Measurements from ENCODE around the gene MTHFSD.

The MTHFSD gene

GRCh38 chr16:86581458-86581857, 26.4 kb upstream of the MTHFSD start:
- no peak for DNase-seq

GRCh38 chr16:86580791-86581170, 25.7 kb upstream of the MTHFSD start:
- no peak for DNase-seq

- no peak for DNase-seq
Observed at GRCh38 chr16:86580063-86580790, 25.2 kb upstream of the MTHFSD start.

- no peak for DNase-seq
Observed at GRCh38 chr16:86579268-86580062, 24.4 kb upstream of the MTHFSD start.

- no peak for DNase-seq
Observed at GRCh38 chr16:86578611-86579267, 23.7 kb upstream of the MTHFSD start.

- no peak for DNase-seq
Observed at GRCh38 chr16:86578061-86578599, 23.1 kb upstream of the MTHFSD start, which contains the start of gene FOXL1. Gene FOXL1 (plus strand): TSS chr16:86578549. CDS start chr16:86578724, 175 bp downstream.

- no peak for DNase-seq
Observed at GRCh38 chr16:86577314-86577971, 22.4 kb upstream of the MTHFSD start.

- DNase-seq: no peak
Observed at GRCh38 chr16:86576591-86577313, 21.7 kb upstream of the MTHFSD start.

GRCh38 chr16:86575754-86576557, 20.9 kb upstream of the MTHFSD start:
- peak; percentile 43 for DNase-seq

GRCh38 chr16:86575095-86575685, 20.2 kb upstream of the MTHFSD start:
- no peak for DNase-seq

GRCh38 chr16:86574646-86575045, 19.6 kb upstream of the MTHFSD start:
- no peak for DNase-seq

GRCh38 chr16:86573646-86574508, 18.8 kb upstream of the MTHFSD start:
- DNase-seq: no peak

GRCh38 chr16:86573215-86573614, 18.2 kb upstream of the MTHFSD start:
- no peak for DNase-seq

GRCh38 chr16:86572606-86573005, 17.6 kb upstream of the MTHFSD start:
- DNase-seq: no peak

- DNase-seq: no peak
Observed at GRCh38 chr16:86572041-86572521, 17.0 kb upstream of the MTHFSD start.

- DNase-seq: no peak
Observed at GRCh38 chr16:86571530-86571915, 16.5 kb upstream of the MTHFSD start.

GRCh38 chr16:86570558-86571529, 15.8 kb upstream of the MTHFSD start:
- no peak for DNase-seq

- DNase-seq: no peak
Observed at GRCh38 chr16:86569701-86570447, 14.8 kb upstream of the MTHFSD start.
